GM23338 (cell line): ENCODE results near the gene RAB11B. TPM values are rescaled to one million over a fixed set of nuclear protein-coding genes. Genes with fewer than 3 reads are reported as not detected.

Source experiments
- ATAC-seq: fragments of 200-7000 bp; cut with Tn5 transposase; 3 replicates; pipeline ENCODE4 v1.9.1; 2020
- DNase-seq: peaks from one replicate; pipeline ENCODE4 v3.0.0-alpha.2; 2015; ENCODE audit warnings: low spot score
- H2AFZ ChIP-seq: fragments of 200-600 bp; sonication (generic); 2 replicates; pipeline ENCODE4 v1.8.0; 2016; ENCODE audit warnings: antibody characterized with exemption, mild to moderate bottlenecking, moderate library complexity
- H3F3A ChIP-seq: fragments of 200-600 bp; sonication (generic); replicated peaks from 2 replicates; pipeline ENCODE4 v1.8.0; 2017; ENCODE audit warnings: antibody characterized with exemption, mixed run types, low read depth
- H3K27ac ChIP-seq: fragments of 200-600 bp; sonication (generic); 2 replicates; pipeline ENCODE4 v1.6.1; 2016; ENCODE audit warnings: low read depth
- H3K27me3 ChIP-seq: fragments of 200-600 bp; sonication (generic); 2 replicates; pipeline ENCODE4 v1.8.0; 2016; ENCODE audit warnings: mild to moderate bottlenecking, mixed run types, moderate library complexity; ENCODE audit not compliant: insufficient read depth
- H3K36me3 ChIP-seq: fragments of 200-600 bp; sonication (generic); 2 replicates; pipeline ENCODE4 v1.8.0; 2016; ENCODE audit warnings: mild to moderate bottlenecking; ENCODE audit not compliant: insufficient read depth
- H3K4me1 ChIP-seq: fragments of 200-600 bp; sonication (generic); 2 replicates; pipeline ENCODE4 v1.8.0; 2016; ENCODE audit warnings: mild to moderate bottlenecking, moderate library complexity; ENCODE audit not compliant: insufficient read depth
- H3K4me2 ChIP-seq: fragments of 200-600 bp; sonication (generic); 2 replicates; pipeline ENCODE4 v1.7.1; 2017; ENCODE audit warnings: mixed run types
- H3K4me3 ChIP-seq: fragments of 200-600 bp; sonication (generic); 2 replicates; pipeline ENCODE4 v1.6.1; 2016; ENCODE audit warnings: mixed run types
- H3K79me2 ChIP-seq: fragments of 200-600 bp; sonication (generic); replicated peaks from 2 replicates; pipeline ENCODE4 v1.8.0; 2017; ENCODE audit warnings: mild to moderate bottlenecking; ENCODE audit not compliant: insufficient read depth
- H3K9me2 ChIP-seq: fragments of 200-600 bp; sonication (generic); 2 replicates; pipeline ENCODE4 v1.8.0; 2017; ENCODE audit not compliant: insufficient read depth
- H4K20me1 ChIP-seq: fragments of 200-600 bp; sonication (generic); replicated peaks from 2 replicates; pipeline ENCODE4 v1.8.0; 2017; ENCODE audit warnings: mild to moderate bottlenecking; ENCODE audit not compliant: insufficient read depth
- H3K27ac Mint-ChIP-seq: 2 replicates; pipeline ENCODE4 v1.8.0; 2020; ENCODE audit warnings: inconsistent platforms, mild to moderate bottlenecking, moderate library complexity, mixed read lengths
- H3K27me3 Mint-ChIP-seq: 3 replicates; pipeline ENCODE4 v1.8.0; 2022; ENCODE audit warnings: low read depth, mild to moderate bottlenecking, moderate library complexity, mixed read lengths, inconsistent platforms; ENCODE audit not compliant: insufficient read depth, poor library complexity
- H3K36me3 Mint-ChIP-seq: 3 replicates; pipeline ENCODE4 v1.8.0; 2021; ENCODE audit warnings: low read depth, mild to moderate bottlenecking, inconsistent platforms, moderate library complexity, mixed read lengths
- H3K4me1 Mint-ChIP-seq: 3 replicates; pipeline ENCODE4 v1.8.0; 2020; ENCODE audit warnings: mild to moderate bottlenecking, inconsistent platforms, mixed read lengths
- H3K4me3 Mint-ChIP-seq: 3 replicates; pipeline ENCODE4 v1.8.0; 2021; ENCODE audit warnings: moderate library complexity, mild to moderate bottlenecking, inconsistent platforms, mixed read lengths
- H3K9me3 Mint-ChIP-seq: 3 replicates; pipeline ENCODE4 v1.8.0; 2020; ENCODE audit warnings: moderate library complexity, mild to moderate bottlenecking, inconsistent platforms, mixed read lengths
- CREB1 ChIP-seq: fragments of 250-450 bp; sonication (Bioruptor Pico); IDR thresholded peaks from 2 replicates; pipeline ENCODE4 v1.5.0; 2020; ENCODE audit warnings: low read depth, mild to moderate bottlenecking, moderate library complexity
- EZH2 ChIP-seq: fragments of 200-600 bp; sonication (generic); IDR thresholded peaks from one replicate; pipeline ENCODE4 v1.8.0; 2017; ENCODE audit warnings: antibody characterized with exemption, mild to moderate bottlenecking, low read depth; ENCODE audit not compliant: unreplicated experiment
- EZH2phosphoT487 ChIP-seq: fragments of 200-600 bp; sonication (generic); IDR thresholded peaks from one replicate; pipeline ENCODE4 v1.8.1; 2018; ENCODE audit warnings: antibody characterized with exemption; ENCODE audit not compliant: unreplicated experiment
- JUNB ChIP-seq: IDR thresholded peaks from one replicate; pipeline ENCODE4 v1.6.1; 2016; ENCODE audit warnings: antibody characterized with exemption; ENCODE audit not compliant: unreplicated experiment
- POLR2AphosphoS5 ChIP-seq: IDR thresholded peaks from 2 replicates; pipeline ENCODE4 v1.6.1; 2016; ENCODE audit warnings: antibody characterized with exemption, low read depth
- REST ChIP-seq: IDR thresholded peaks from one replicate; pipeline ENCODE4 v1.6.1; 2018; ENCODE audit warnings: antibody characterized with exemption; ENCODE audit not compliant: unreplicated experiment
- ZNF462 ChIP-seq: fragments of 250-450 bp; sonication (Bioruptor Pico); IDR thresholded peaks from 2 replicates; pipeline ENCODE4 v1.5.0; 2020; ENCODE audit warnings: mild to moderate bottlenecking, moderate library complexity
- polyA plus RNA-seq: library from polyadenylated mRNA; unstranded; fragments of >200 nt; fragmentation: Nextera tagmentation; extraction: Ambion mirVana; gene quantifications from 2 replicates; pipeline ENCODE4 v1.2.1, GENCODE V29; 2016
- total RNA-seq: library from RNA; depleted of rRNA; stranded (reverse); fragments of >200 nt; shearing (Covaris generic); gene quantifications from 2 replicates; pipeline ENCODE4 v1.2.3, GENCODE V29; 2014
- TF ChIP-seq, protein P1 (sequence below): IDR thresholded peaks from 2 replicates; pipeline ENCODE4 v1.6.1; 2016; ENCODE audit warnings: antibody characterized with exemption

Gene RAB11B
- total and polyA plus RNA-seq, 2 experiments from 2014 or later, result 66.0 to 79.6 TPM

DNA sequence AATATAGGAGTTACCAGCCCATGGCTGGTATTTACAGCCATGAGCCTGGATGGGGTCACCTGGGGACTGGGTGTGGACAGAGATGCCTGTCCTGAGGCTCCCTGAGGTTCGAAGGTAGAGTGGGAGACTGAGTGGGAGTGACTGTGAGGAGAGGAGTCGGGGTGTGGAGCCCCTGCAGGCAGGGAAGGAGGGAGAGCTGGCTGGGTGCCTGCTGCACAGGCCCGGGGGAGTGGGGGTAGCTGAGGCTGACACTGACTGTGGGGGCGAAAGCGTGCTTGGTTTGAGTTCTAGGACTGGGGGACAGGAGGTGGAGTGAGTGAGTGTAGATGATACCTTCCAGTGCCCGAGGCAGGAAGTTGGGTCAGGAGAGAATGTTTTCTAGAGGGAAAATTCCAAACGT, 7.1 kb downstream of the RAB11B start:
- Mint-ChIP-seq H3K27me3 (peaks cover 6% of the 10 kb centered on the region), H3K36me3 (peaks cover 15% of the 10 kb centered on the region), H3K4me1 (peaks cover 10% of the 10 kb centered on the region), H3K9me3 (no peaks in the 10 kb centered on the region), H3K27ac (peak overlapping the region; percentile 46; the same call in 1 of the 2 replicates), H3K4me3 (no peak overlapping the region)
- Histone ChIP-seq H3K79me2 (peaks cover 63% of the 10 kb centered on the region), H3K9me2 (no peaks in the 10 kb centered on the region), H3K4me2 (no peak overlapping the region), H3F3A (0 out of 2 replicates have a peak, but pooled peaks cover 3% of the 10 kb centered on the region), H3K36me3 (no peaks in the 10 kb centered on the region), H3K4me3 (no peak overlapping the region), H2AFZ (no peak overlapping the region), H3K27ac (no peak overlapping the region), H3K27me3 (no peaks in the 10 kb centered on the region), H4K20me1 (peaks cover 9% of the 10 kb centered on the region; the same call in 1 of the 2 replicates), H3K4me1 (peaks cover 4% of the 10 kb centered on the region; the same call in 1 of the 2 replicates)
- DNase-seq, result no peak
- no peak for TF ChIP-seq JUNB
- TF ChIP-seq ZNF462 (CRISPR knock-in tag), result no peak
- no peak for ATAC-seq

DNA sequence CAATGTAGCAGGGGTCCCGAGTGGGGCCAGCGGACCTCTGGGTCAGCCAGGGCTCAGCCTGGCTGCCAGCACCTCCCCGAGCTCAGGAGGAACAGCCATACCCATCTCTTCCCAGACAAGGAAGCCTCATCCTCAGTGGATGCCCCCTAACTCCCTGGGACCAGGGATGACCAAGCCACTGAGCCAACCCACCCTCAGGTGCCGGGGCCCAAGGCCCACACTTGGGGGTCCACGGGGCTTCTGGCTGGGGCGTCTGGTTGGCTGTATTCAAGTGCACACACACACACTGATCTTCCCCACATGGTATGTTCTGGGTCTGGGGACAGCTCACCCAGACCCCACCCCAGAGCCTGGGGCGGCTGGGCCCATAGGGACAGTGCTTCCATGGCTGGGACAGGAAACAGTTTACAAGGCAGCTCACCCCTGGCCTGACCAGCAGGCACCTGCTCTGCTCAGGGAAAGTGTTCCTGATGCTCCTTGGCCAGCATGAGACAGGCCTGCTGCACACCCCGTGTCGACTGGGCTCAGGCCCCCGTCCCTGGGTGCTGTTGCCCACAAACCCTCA, 7.7 kb downstream of the RAB11B start:
- H3K27me3 ChIP-seq, result no peaks in the 10 kb centered on the region
- peaks cover 58% of the 10 kb centered on the region for H3K79me2 ChIP-seq
- H3K4me3 ChIP-seq, result no peak overlapping the region
- H3K4me2 ChIP-seq, result no peak overlapping the region
- ATAC-seq (no peak), DNase-seq (no peak)
- Mint-ChIP-seq H3K9me3 (no peaks in the 10 kb centered on the region), H3K4me3 (no peak overlapping the region), H3K36me3 (peaks cover 21% of the 10 kb centered on the region), H3K4me1 (peaks cover 10% of the 10 kb centered on the region), H3K27ac (no peak overlapping the region), H3K27me3 (peaks cover 6% of the 10 kb centered on the region)
- no peak overlapping the region for H3K27ac ChIP-seq
- peaks cover 9% of the 10 kb centered on the region; the same call in 1 of the 2 replicates for H4K20me1 ChIP-seq
- no peak overlapping the region for H2AFZ ChIP-seq
- H3K4me1 ChIP-seq, result peaks cover 4% of the 10 kb centered on the region; the same call in 1 of the 2 replicates
- H3F3A ChIP-seq, result 0 out of 2 replicates have a peak, but pooled peaks cover 3% of the 10 kb centered on the region
- H3K36me3 ChIP-seq, result no peaks in the 10 kb centered on the region
- no peaks in the 10 kb centered on the region for H3K9me2 ChIP-seq
- no peak for TF ChIP-seq EZH2phosphoT487
- TF ChIP-seq EZH2, result no peak
- TF ChIP-seq REST, result no peak
- TF ChIP-seq, protein P1, sequence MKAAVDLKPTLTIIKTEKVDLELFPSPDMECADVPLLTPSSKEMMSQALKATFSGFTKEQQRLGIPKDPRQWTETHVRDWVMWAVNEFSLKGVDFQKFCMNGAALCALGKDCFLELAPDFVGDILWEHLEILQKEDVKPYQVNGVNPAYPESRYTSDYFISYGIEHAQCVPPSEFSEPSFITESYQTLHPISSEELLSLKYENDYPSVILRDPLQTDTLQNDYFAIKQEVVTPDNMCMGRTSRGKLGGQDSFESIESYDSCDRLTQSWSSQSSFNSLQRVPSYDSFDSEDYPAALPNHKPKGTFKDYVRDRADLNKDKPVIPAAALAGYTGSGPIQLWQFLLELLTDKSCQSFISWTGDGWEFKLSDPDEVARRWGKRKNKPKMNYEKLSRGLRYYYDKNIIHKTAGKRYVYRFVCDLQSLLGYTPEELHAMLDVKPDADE, result no peak
- no peak for TF ChIP-seq POLR2AphosphoS5
- no peak for TF ChIP-seq CREB1 (CRISPR knock-in tag)
